Smooth muscle cell (in vitro differentiated cells): ENCODE data around the gene SETD2. TPM values are rescaled to one million over a fixed set of nuclear protein-coding genes. Genes with fewer than 3 reads are reported as not detected.

Source experiments
- DNase-seq: peaks from one replicate; lab custom pipeline; 2025; ENCODE audit not compliant: unreplicated experiment; lab: John Stamatoyannopoulos, UW
- H2AFZ ChIP-seq: fragments of 200-600 bp; sonication (generic); 2 replicates; pipeline ENCODE4 v1.6.0; 2016; ENCODE audit warnings: antibody characterized with exemption, low read depth, mild to moderate bottlenecking
- H3F3A ChIP-seq: fragments of 200-600 bp; sonication (generic); 2 replicates; pipeline ENCODE4 v1.6.0; 2017; ENCODE audit warnings: antibody characterized with exemption, low read depth
- H3K27ac ChIP-seq: fragments of 200-600 bp; sonication (generic); 2 replicates; pipeline ENCODE4 v1.5.1; 2016; ENCODE audit warnings: low read depth, mild to moderate bottlenecking
- H3K27me3 ChIP-seq: fragments of 200-600 bp; sonication (generic); 2 replicates; pipeline ENCODE4 v1.6.1; 2016; ENCODE audit warnings: low read depth, mild to moderate bottlenecking
- H3K36me3 ChIP-seq: fragments of 200-600 bp; sonication (generic); 2 replicates; pipeline ENCODE4 v1.5.1; 2016; ENCODE audit warnings: low read depth
- H3K4me1 ChIP-seq: fragments of 200-600 bp; sonication (generic); 2 replicates; pipeline ENCODE4 v1.5.1; 2016; ENCODE audit warnings: low read depth
- H3K4me2 ChIP-seq: fragments of 200-600 bp; sonication (generic); 2 replicates; pipeline ENCODE4 v1.6.0; 2016; ENCODE audit warnings: mild to moderate bottlenecking
- H3K4me3 ChIP-seq: fragments of 200-600 bp; sonication (generic); 2 replicates; pipeline ENCODE4 v1.5.1; 2016; ENCODE audit warnings: mild to moderate bottlenecking
- H3K79me2 ChIP-seq: fragments of 200-600 bp; sonication (generic); 2 replicates; pipeline ENCODE4 v1.6.0; 2016; ENCODE audit warnings: low read depth, mild to moderate bottlenecking
- H3K9ac ChIP-seq: fragments of 200-600 bp; sonication (generic); 2 replicates; pipeline ENCODE4 v1.6.0; 2016; ENCODE audit warnings: low read depth
- H3K9me3 ChIP-seq: fragments of 200-600 bp; sonication (generic); replicated peaks from 2 replicates; pipeline ENCODE4 v1.5.1; 2016; ENCODE audit warnings: low read depth
- H4K20me1 ChIP-seq: fragments of 200-600 bp; sonication (generic); 2 replicates; pipeline ENCODE4 v1.6.0; 2016; ENCODE audit warnings: low read depth
- WGBS: methylation state at CpG from one replicate; pipeline ENCODE4 v1.1.7; 2016; ENCODE audit warnings: low lambda C conversion rate; 5-methylcytosine and 5-hydroxymethylcytosine counted together
- polyA plus RNA-seq: library from polyadenylated mRNA; unstranded; fragments of >200 nt; fragmentation: Nextera tagmentation; extraction: Ambion mirVana; gene quantifications from 2 replicates; pipeline ENCODE4 v1.2.1, GENCODE V29; 2016
- total RNA-seq: library from RNA; depleted of rRNA; stranded (reverse); fragments of >200 nt; gene quantifications from 2 replicates; pipeline ENCODE4 v1.2.3, GENCODE V29; 2014
- TF ChIP-seq, protein P1 (sequence below): fragments of 200-600 bp; sonication (generic); IDR thresholded peaks from 2 replicates; pipeline ENCODE4 v1.5.1; 2017; ENCODE audit warnings: borderline replicate concordance, mild to moderate bottlenecking, antibody characterized with exemption; ENCODE audit not compliant: insufficient read depth, poor library complexity, severe bottlenecking

The SETD2 gene
- total and polyA plus RNA-seq, 2 experiments from 2014 or later: 8.3 to 28.4 TPM

GRCh38 chr3:47065681-47066080, 98.2 kb downstream of the SETD2 start:
- no peaks in the 10 kb centered on the region for H3K36me3 ChIP-seq
- H3F3A ChIP-seq: no peaks in the 10 kb centered on the region
- peaks cover 75% of the 10 kb centered on the region for H4K20me1 ChIP-seq
- no peak for DNase-seq
- H3K4me3 ChIP-seq: no peak overlapping the region
- peaks cover 43% of the 10 kb centered on the region for H3K79me2 ChIP-seq
- H3K9ac ChIP-seq: no peak overlapping the region
- H2AFZ ChIP-seq: no peak overlapping the region
- H3K9me3 ChIP-seq: no peaks in the 10 kb centered on the region
- H3K4me1 ChIP-seq: no peaks in the 10 kb centered on the region
- H3K4me2 ChIP-seq: no peak overlapping the region
- no peaks in the 10 kb centered on the region for H3K27me3 ChIP-seq
- TF ChIP-seq, protein P1, sequence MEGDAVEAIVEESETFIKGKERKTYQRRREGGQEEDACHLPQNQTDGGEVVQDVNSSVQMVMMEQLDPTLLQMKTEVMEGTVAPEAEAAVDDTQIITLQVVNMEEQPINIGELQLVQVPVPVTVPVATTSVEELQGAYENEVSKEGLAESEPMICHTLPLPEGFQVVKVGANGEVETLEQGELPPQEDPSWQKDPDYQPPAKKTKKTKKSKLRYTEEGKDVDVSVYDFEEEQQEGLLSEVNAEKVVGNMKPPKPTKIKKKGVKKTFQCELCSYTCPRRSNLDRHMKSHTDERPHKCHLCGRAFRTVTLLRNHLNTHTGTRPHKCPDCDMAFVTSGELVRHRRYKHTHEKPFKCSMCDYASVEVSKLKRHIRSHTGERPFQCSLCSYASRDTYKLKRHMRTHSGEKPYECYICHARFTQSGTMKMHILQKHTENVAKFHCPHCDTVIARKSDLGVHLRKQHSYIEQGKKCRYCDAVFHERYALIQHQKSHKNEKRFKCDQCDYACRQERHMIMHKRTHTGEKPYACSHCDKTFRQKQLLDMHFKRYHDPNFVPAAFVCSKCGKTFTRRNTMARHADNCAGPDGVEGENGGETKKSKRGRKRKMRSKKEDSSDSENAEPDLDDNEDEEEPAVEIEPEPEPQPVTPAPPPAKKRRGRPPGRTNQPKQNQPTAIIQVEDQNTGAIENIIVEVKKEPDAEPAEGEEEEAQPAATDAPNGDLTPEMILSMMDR: no peak
- no peak overlapping the region for H3K27ac ChIP-seq

DNA sequence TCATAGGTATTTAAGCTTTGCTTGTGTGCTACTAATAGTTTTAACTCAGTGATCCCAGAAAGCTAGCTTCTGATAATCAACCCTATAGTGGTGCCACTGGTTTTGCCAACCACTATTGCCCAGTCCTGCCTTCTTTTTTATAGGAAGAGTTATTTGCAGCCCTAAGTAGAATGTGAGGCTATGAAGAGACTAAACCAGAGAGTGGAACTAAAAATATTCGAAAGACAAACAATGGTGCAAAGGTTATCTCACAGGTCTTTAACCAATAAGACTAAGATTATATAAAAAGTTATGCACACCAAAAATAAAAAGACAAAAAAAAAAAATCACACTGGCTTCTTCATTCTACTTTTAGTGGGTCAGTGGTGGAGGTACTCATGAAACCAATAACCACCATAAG, 98.9 kb downstream of the SETD2 start:
- Histone ChIP-seq H3K27ac (no peak overlapping the region), H3K9me3 (no peaks in the 10 kb centered on the region), H3K4me3 (no peak overlapping the region), H3K27me3 (no peaks in the 10 kb centered on the region), H3K36me3 (no peaks in the 10 kb centered on the region), H3K4me1 (no peaks in the 10 kb centered on the region), H3K4me2 (no peak overlapping the region), H3F3A (no peaks in the 10 kb centered on the region), H4K20me1 (peaks cover 75% of the 10 kb centered on the region), H2AFZ (no peak overlapping the region), H3K79me2 (peaks cover 43% of the 10 kb centered on the region), H3K9ac (no peak overlapping the region)
- no peak for DNase-seq
- WGBS: 95% methylated on average over 1 of the region's 1 CpG
- TF ChIP-seq, protein P1: no peak

DNA sequence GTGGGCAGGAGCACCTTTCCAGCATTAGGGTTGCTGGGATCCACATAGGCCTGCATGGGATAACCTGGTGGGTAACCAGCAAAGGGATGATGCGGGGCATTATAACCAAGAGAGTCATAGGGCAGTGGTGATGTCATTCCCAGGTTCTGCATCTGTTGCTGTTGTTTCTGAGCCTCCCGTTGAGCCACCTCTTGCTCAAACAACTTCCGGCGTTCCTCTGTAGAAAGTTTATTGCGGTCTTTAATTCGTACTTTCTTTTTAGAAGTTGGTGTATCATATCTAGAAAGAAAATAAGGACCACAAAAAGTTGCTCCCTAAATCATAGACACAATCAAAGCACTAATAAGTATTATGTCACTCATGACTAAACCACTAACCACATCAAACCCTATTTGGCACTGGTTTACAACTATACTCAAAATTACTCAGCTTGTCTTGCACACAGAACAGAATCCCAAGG, 106.7 kb downstream of the SETD2 start:
- TF ChIP-seq, protein P1: no peak
- Histone ChIP-seq H3K79me2 (peaks cover 46% of the 10 kb centered on the region), H4K20me1 (peaks cover 70% of the 10 kb centered on the region), H2AFZ (no peak overlapping the region), H3K4me2 (no peak overlapping the region), H3F3A (peaks cover 5% of the 10 kb centered on the region), H3K36me3 (no peaks in the 10 kb centered on the region), H3K4me3 (no peak overlapping the region), H3K4me1 (no peaks in the 10 kb centered on the region), H3K27ac (no peak overlapping the region), H3K27me3 (no peaks in the 10 kb centered on the region), H3K9ac (no peak overlapping the region), H3K9me3 (no peaks in the 10 kb centered on the region)
- no peak for DNase-seq
- WGBS: 93% methylated on average over 6 of the region's 6 CpGs

GRCh38 chr3:47056705-47057104, 107.2 kb downstream of the SETD2 start:
- Histone ChIP-seq H3K4me2 (no peak overlapping the region), H3K36me3 (no peaks in the 10 kb centered on the region), H3K4me1 (no peaks in the 10 kb centered on the region), H3K9ac (no peak overlapping the region), H3K27me3 (no peaks in the 10 kb centered on the region), H3K9me3 (no peaks in the 10 kb centered on the region), H4K20me1 (peaks cover 70% of the 10 kb centered on the region), H3K4me3 (no peak overlapping the region), H3K79me2 (peaks cover 50% of the 10 kb centered on the region), H3F3A (peaks cover 5% of the 10 kb centered on the region), H3K27ac (no peak overlapping the region), H2AFZ (no peak overlapping the region)
- DNase-seq: no peak
- 100% methylated on average over 3 of the region's 3 CpGs for WGBS
- TF ChIP-seq, protein P1: no peak
